Measurements from ENCODE around the gene GPC3.

- TF ChIP-seq POLR2AphosphoS5 (IDR thresholded peaks at IDR 0.05; ENCODE audit: low read depth): no peak
- TF ChIP-seq EZH2 (IDR thresholded peaks at IDR 0.05; ENCODE audit: low read depth, unreplicated experiment): no peak
These were observed 132.5 kb downstream of the GPC3 start for GRCh38 chrX:133852837-133853356.

Data from GM23338 (cell line).